ENCODE measurements around the gene FMN1. TPM values are rescaled to one million over a fixed set of nuclear protein-coding genes. Genes with fewer than 3 reads are reported as not detected.

Gene FMN1
- total RNA-seq, 1 donor from 2014 or later, result 1.6 TPM

- no peaks in the 10 kb centered on the region for H3K4me1 Mint-ChIP-seq
- no peaks in the 10 kb centered on the region for H3K27me3 Mint-ChIP-seq (ENCODE audit: low read depth)
- DNase-seq (ENCODE audit: low spot score in 2 of 2, unreplicated experiment in 2 of 2), result no peak
- H3K9me3 Mint-ChIP-seq, result peaks cover 3% of the 10 kb centered on the region
- H3K4me3 Mint-ChIP-seq, result no peak overlapping the region
- no peak overlapping the region for H3K27ac Mint-ChIP-seq
- H3K36me3 Mint-ChIP-seq, result no peaks in the 10 kb centered on the region
- no peak for TF ChIP-seq CTCF (IDR thresholded peaks at IDR 0.05; ENCODE audit: unreplicated experiment)
Observed at GRCh38 chr15:33016405-33017024, 178.0 kb downstream of the FMN1 start.

GRCh38 chr15:33014586-33014985 is 179.9 kb downstream of the FMN1 start:
- Mint-ChIP-seq H3K4me3 (no peak overlapping the region), H3K9me3 (peaks cover 12% of the 10 kb centered on the region), H3K27me3 (ENCODE audit: low read depth) (no peaks in the 10 kb centered on the region), H3K36me3 (no peaks in the 10 kb centered on the region), H3K27ac (no peak overlapping the region), H3K4me1 (no peaks in the 10 kb centered on the region)
- no peak for DNase-seq (ENCODE audit: low spot score in 2 of 2, unreplicated experiment in 2 of 2)
- TF ChIP-seq CTCF (IDR thresholded peaks at IDR 0.05; ENCODE audit: unreplicated experiment), result no peak

DNA sequence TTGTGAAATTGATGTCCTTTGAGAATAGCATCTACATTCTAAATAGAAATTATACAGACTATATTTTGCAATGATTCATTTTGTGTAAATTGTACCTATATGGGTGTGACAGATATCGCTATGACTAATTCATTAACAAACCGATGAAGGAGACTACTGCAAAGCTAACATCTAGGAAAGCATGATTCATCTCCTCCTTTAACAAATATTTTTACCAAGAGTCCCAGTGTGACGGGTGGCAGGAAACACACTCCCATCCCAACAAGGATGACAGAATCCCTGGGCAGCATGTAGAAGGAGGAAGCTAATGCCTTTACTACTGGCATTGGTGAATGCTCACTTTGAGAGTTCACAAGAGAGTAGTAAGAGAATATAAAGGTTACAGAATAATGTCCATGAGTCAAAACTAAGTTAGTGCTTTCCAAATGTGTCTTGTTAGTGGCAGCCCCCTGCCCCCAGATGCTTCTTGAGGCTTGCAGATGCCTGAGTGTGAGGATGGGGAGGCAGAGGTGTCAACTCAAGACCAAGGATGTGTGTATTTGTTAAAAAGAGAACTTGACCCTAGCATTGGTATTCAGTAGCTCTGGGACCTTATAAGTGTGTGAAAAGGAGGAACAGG is 180.6 kb downstream of the FMN1 start:
- H3K4me3 Mint-ChIP-seq, result no peak overlapping the region
- no peaks in the 10 kb centered on the region for H3K27me3 Mint-ChIP-seq (ENCODE audit: low read depth)
- no peak overlapping the region for H3K27ac Mint-ChIP-seq
- no peak for DNase-seq (ENCODE audit: low spot score in 2 of 2, unreplicated experiment in 2 of 2)
- peaks cover 16% of the 10 kb centered on the region for H3K9me3 Mint-ChIP-seq
- H3K4me1 Mint-ChIP-seq, result no peaks in the 10 kb centered on the region
- H3K36me3 Mint-ChIP-seq, result no peaks in the 10 kb centered on the region
- TF ChIP-seq CTCF (IDR thresholded peaks at IDR 0.05; ENCODE audit: unreplicated experiment), result no peak

DNA sequence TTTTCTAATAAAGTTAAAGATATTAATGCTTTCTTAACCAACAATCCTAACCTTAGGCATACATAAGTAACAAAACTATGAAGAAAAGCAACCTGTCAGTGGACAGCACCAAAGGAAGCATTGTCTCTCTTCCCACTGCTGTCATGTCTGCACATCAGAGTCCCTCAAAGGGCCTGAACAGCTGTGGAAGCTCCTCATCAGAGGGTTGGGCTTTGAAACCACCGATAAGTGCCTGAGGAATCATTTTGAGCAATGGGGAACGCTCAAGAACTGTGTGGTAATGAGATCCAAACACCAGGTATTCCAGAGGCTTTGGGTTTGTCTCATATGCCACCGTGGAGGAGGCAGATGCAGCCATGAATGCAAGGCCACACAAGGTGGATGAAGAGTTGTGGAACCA is 182.5 kb downstream of the FMN1 start:
- H3K27me3 Mint-ChIP-seq (ENCODE audit: low read depth), result no peaks in the 10 kb centered on the region
- no peak for DNase-seq (ENCODE audit: low spot score in 2 of 2, unreplicated experiment in 2 of 2)
- H3K27ac Mint-ChIP-seq, result no peak overlapping the region
- no peak overlapping the region for H3K4me3 Mint-ChIP-seq
- no peaks in the 10 kb centered on the region for H3K36me3 Mint-ChIP-seq
- peaks cover 13% of the 10 kb centered on the region for H3K4me1 Mint-ChIP-seq
- TF ChIP-seq CTCF (IDR thresholded peaks at IDR 0.05; ENCODE audit: unreplicated experiment), result no peak
- H3K9me3 Mint-ChIP-seq, result peaks cover 12% of the 10 kb centered on the region

DNA sequence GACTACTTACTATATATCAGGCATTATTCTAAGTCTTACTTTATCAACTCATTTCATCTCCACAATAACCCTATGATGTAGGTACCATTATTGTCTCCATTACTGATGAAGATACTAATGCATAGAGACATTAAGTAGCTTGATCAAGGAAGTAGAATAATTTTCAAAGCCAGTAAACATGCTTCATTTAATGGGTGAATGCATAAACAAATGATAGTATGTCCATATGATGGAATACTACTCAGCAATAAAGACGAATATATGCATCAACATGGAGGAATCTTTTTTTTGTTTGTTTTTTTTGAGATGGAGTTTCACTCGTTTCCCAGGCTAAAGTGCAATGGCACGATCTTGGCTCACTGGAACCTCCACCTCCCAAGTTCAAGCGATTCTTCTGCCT is 184.9 kb downstream of the FMN1 start:
- Mint-ChIP-seq H3K36me3 (no peaks in the 10 kb centered on the region), H3K9me3 (peaks cover 12% of the 10 kb centered on the region), H3K4me1 (peaks cover 13% of the 10 kb centered on the region), H3K27me3 (ENCODE audit: low read depth) (no peaks in the 10 kb centered on the region), H3K27ac (no peak overlapping the region), H3K4me3 (no peak overlapping the region)
- DNase-seq (ENCODE audit: low spot score in 2 of 2, unreplicated experiment in 2 of 2), result no peak
- no peak for TF ChIP-seq CTCF (IDR thresholded peaks at IDR 0.05; ENCODE audit: unreplicated experiment)

All from mesothelial cell of epicardium (in vitro differentiated cells).